HG03520 (cell line): ENCODE data around the gene TNFRSF14.
A peak's percentile ranks its signal among the peaks of the same experiment; 100 is the strongest.

Experiments
- ATAC-seq: cut with Tn5 transposase; IDR thresholded peaks from one replicate; pipeline ENCODE4 v1.9.1; 2021; ENCODE audit warnings: mild to moderate bottlenecking, moderate library complexity; ENCODE audit not compliant: unreplicated experiment

The TNFRSF14 gene

GRCh38 chr1:2586154-2587070 lies 30.2 kb downstream of the TNFRSF14 start, which contains the start of gene PRXL2B:
TSS of gene PRXL2B (plus strand) at chr1:2586777. CDS start at chr1:2586886, 109 bp downstream.
- ATAC-seq = peak; percentile 57

- ATAC-seq = peak; percentile 4
Observed at GRCh38 chr1:2587071-2587859, 31.1 kb downstream of the TNFRSF14 start.

GRCh38 chr1:2587860-2588571 lies 31.8 kb downstream of the TNFRSF14 start:
- ATAC-seq = no peak

- ATAC-seq = no peak
Observed at GRCh38 chr1:2588661-2589430, 32.7 kb downstream of the TNFRSF14 start.

GRCh38 chr1:2589431-2590232 lies 33.5 kb downstream of the TNFRSF14 start:
- ATAC-seq = no peak

- ATAC-seq = no peak
Observed at GRCh38 chr1:2590233-2591141, 34.3 kb downstream of the TNFRSF14 start.

- ATAC-seq = no peak
Observed at GRCh38 chr1:2591233-2591580, 35.0 kb downstream of the TNFRSF14 start.

- ATAC-seq = no peak
Observed at GRCh38 chr1:2591581-2592261, 35.5 kb downstream of the TNFRSF14 start.

GRCh38 chr1:2592672-2593071 lies 36.5 kb downstream of the TNFRSF14 start:
- ATAC-seq = no peak

GRCh38 chr1:2593251-2593878 lies 37.2 kb downstream of the TNFRSF14 start:
- no peak for ATAC-seq

GRCh38 chr1:2594001-2594640 lies 38.0 kb downstream of the TNFRSF14 start:
- ATAC-seq = no peak

GRCh38 chr1:2594641-2595131 lies 38.5 kb downstream of the TNFRSF14 start:
- no peak for ATAC-seq

- ATAC-seq = no peak
Observed at GRCh38 chr1:2595261-2595811, 39.2 kb downstream of the TNFRSF14 start.

GRCh38 chr1:2595812-2596529 lies 39.8 kb downstream of the TNFRSF14 start:
- no peak for ATAC-seq

GRCh38 chr1:2596530-2597333 lies 40.6 kb downstream of the TNFRSF14 start:
- ATAC-seq = no peak
